ENCODE measurements around the gene MRPL53. TPM values are rescaled to one million over a fixed set of nuclear protein-coding genes. Genes with fewer than 3 reads are reported as not detected.

Gene MRPL53
- total RNA-seq, 2 donors from 2014 or later, result 50.9 to 62.7 TPM

GRCh38 chr2:74428675-74429074, 43.8 kb downstream of the MRPL53 start:
- H3K9me3 ChIP-seq (ENCODE audit: control insufficient read depth, low read length), result no peaks in the 10 kb centered on the region
- H3K4me3 Mint-ChIP-seq, result no peak overlapping the region
- TF ChIP-seq CTCF (conservative IDR thresholded peaks at IDR 0.05), result no peak
- peaks cover 17% of the 10 kb centered on the region for H3K4me1 ChIP-seq (ENCODE audit: control insufficient read depth, insufficient read depth, low read length)
- H3K9me3 Mint-ChIP-seq, result no peaks in the 10 kb centered on the region
- DNase-seq, result no peak
- peak overlapping the region; percentile 45 for H3K27ac Mint-ChIP-seq
- peaks cover 69% of the 10 kb centered on the region for H3K36me3 Mint-ChIP-seq (ENCODE audit: low read depth)
- peaks cover 37% of the 10 kb centered on the region for H3K4me1 Mint-ChIP-seq
- H3K27me3 ChIP-seq (ENCODE audit: control insufficient read depth, insufficient read depth, low read length, poor library complexity, severe bottlenecking), result no peaks in the 10 kb centered on the region
- no peak overlapping the region for H3K27ac ChIP-seq (ENCODE audit: low read depth, low read length)
- no peaks in the 10 kb centered on the region for H3K27me3 Mint-ChIP-seq (ENCODE audit: insufficient read depth)
- H3K9ac ChIP-seq (ENCODE audit: extremely low read depth, low read length, poor library complexity, severe bottlenecking), result no peak overlapping the region
- H3K4me3 ChIP-seq (ENCODE audit: low read length), result no peak overlapping the region
- H3K36me3 ChIP-seq (ENCODE audit: control insufficient read depth, insufficient read depth, low read length), result peaks cover 84% of the 10 kb centered on the region
- WGBS, 2 experiments (ENCODE audit: insufficient coverage in 1 of 2, insufficient read length in 1 of 2), result 92% methylated on average over 5 of the region's 5 CpGs; no CpG with 5 or more reads in 1 of the 2 experiments

- H3K4me3 Mint-ChIP-seq, result no peak overlapping the region
- peaks cover 8% of the 10 kb centered on the region for H3K27me3 Mint-ChIP-seq (ENCODE audit: insufficient read depth)
- peak; percentile 40 for TF ChIP-seq CTCF (conservative IDR thresholded peaks at IDR 0.05)
- peak; percentile 65 for DNase-seq
- H3K4me3 ChIP-seq (ENCODE audit: low read length), result no peak overlapping the region
- WGBS, 2 experiments (ENCODE audit: insufficient coverage in 1 of 2, insufficient read length in 1 of 2), result 82 to 89% methylated on average over 3 of the region's 3 CpGs
- peak overlapping the region; percentile 63 for H3K27ac Mint-ChIP-seq
- H3K9ac ChIP-seq (ENCODE audit: extremely low read depth, low read length, poor library complexity, severe bottlenecking), result no peak overlapping the region
- H3K36me3 Mint-ChIP-seq (ENCODE audit: low read depth), result peaks cover 64% of the 10 kb centered on the region
- H3K9me3 ChIP-seq (ENCODE audit: control insufficient read depth, low read length), result no peaks in the 10 kb centered on the region
- H3K4me1 ChIP-seq (ENCODE audit: control insufficient read depth, insufficient read depth, low read length), result peaks cover 17% of the 10 kb centered on the region
- no peaks in the 10 kb centered on the region for H3K9me3 Mint-ChIP-seq
- peaks cover 37% of the 10 kb centered on the region for H3K4me1 Mint-ChIP-seq
- no peaks in the 10 kb centered on the region for H3K27me3 ChIP-seq (ENCODE audit: control insufficient read depth, insufficient read depth, low read length, poor library complexity, severe bottlenecking)
- no peak overlapping the region for H3K27ac ChIP-seq (ENCODE audit: low read depth, low read length)
- peaks cover 80% of the 10 kb centered on the region for H3K36me3 ChIP-seq (ENCODE audit: control insufficient read depth, insufficient read depth, low read length)
Observed at GRCh38 chr2:74427551-74427950, 44.9 kb downstream of the MRPL53 start.

- H3K27me3 ChIP-seq (ENCODE audit: control insufficient read depth, insufficient read depth, low read length, poor library complexity, severe bottlenecking), result no peaks in the 10 kb centered on the region
- H3K36me3 ChIP-seq (ENCODE audit: control insufficient read depth, insufficient read depth, low read length), result peaks cover 68% of the 10 kb centered on the region
- H3K27ac ChIP-seq (ENCODE audit: low read depth, low read length), result peak overlapping the region; percentile 27
- Mint-ChIP-seq H3K27me3 (ENCODE audit: insufficient read depth) (peaks cover 13% of the 10 kb centered on the region), H3K9me3 (no peaks in the 10 kb centered on the region), H3K36me3 (ENCODE audit: low read depth) (peaks cover 53% of the 10 kb centered on the region), H3K27ac (peak overlapping the region; percentile 63), H3K4me3 (peak overlapping the region; percentile 19), H3K4me1 (peaks cover 37% of the 10 kb centered on the region)
- H3K9me3 ChIP-seq (ENCODE audit: control insufficient read depth, low read length), result no peaks in the 10 kb centered on the region
- DNase-seq, result peak; percentile 82
- no peak overlapping the region for H3K4me3 ChIP-seq (ENCODE audit: low read length)
- H3K9ac ChIP-seq (ENCODE audit: extremely low read depth, low read length, poor library complexity, severe bottlenecking), result no peak overlapping the region
- 73 to 100% methylated on average over 2 to 14 of the region's 14 CpGs for WGBS, 2 experiments (ENCODE audit: insufficient coverage in 1 of 2, insufficient read length in 1 of 2)
- no peak for TF ChIP-seq CTCF (conservative IDR thresholded peaks at IDR 0.05)
- peaks cover 17% of the 10 kb centered on the region for H3K4me1 ChIP-seq (ENCODE audit: control insufficient read depth, insufficient read depth, low read length)
Observed at GRCh38 chr2:74426181-74426758, 46.2 kb downstream of the MRPL53 start.

All from endodermal cell (in vitro differentiated cells).